LHCN-M2 (cell line): ENCODE results near the gene DPP6. TPM values are rescaled to one million over a fixed set of nuclear protein-coding genes. Genes with fewer than 3 reads are reported as not detected.
A peak's percentile ranks its signal among the peaks of the same experiment; 100 is the strongest.

Experiments
- DNase-seq: peaks from one replicate; pipeline ENCODE4 v3.0.0-alpha.2; 2012; ENCODE audit warnings: low read depth
- total RNA-seq: library from RNA; depleted of rRNA; stranded (reverse); fragments of >200 nt; gene quantifications from 2 replicates; pipeline ENCODE4 v1.2.3, GENCODE V29; 2014

Gene DPP6
- total RNA-seq, 1 experiment from 2014 or later = not detected

- no peak for DNase-seq
Observed at GRCh38 chr7:154804449-154804848, 752.3 kb downstream of the DPP6 start.

- DNase-seq = no peak
Observed at GRCh38 chr7:154812027-154812426, 759.8 kb downstream of the DPP6 start.

- peak; percentile 3 for DNase-seq
Observed at GRCh38 chr7:154817224-154817896, 765.2 kb downstream of the DPP6 start.

GRCh38 chr7:154827007-154827406 lies 774.8 kb downstream of the DPP6 start:
- DNase-seq = no peak

GRCh38 chr7:154832557-154833138 lies 780.5 kb downstream of the DPP6 start:
- no peak for DNase-seq

- DNase-seq = no peak
Observed at GRCh38 chr7:154836021-154836448, 783.8 kb downstream of the DPP6 start.

- no peak for DNase-seq
Observed at GRCh38 chr7:154837087-154837486, 784.9 kb downstream of the DPP6 start.

- no peak for DNase-seq
Observed at GRCh38 chr7:154837622-154838021, 785.4 kb downstream of the DPP6 start.

GRCh38 chr7:154840086-154840485 lies 787.9 kb downstream of the DPP6 start:
- no peak for DNase-seq

- DNase-seq = no peak
Observed at GRCh38 chr7:154841731-154842331, 789.6 kb downstream of the DPP6 start.

- peak; percentile 11 for DNase-seq
Observed at GRCh38 chr7:154842591-154842990, 790.4 kb downstream of the DPP6 start.

GRCh38 chr7:154843670-154844237 lies 791.6 kb downstream of the DPP6 start:
- no peak for DNase-seq

GRCh38 chr7:154844499-154844898 lies 792.3 kb downstream of the DPP6 start:
- DNase-seq = no peak

- no peak for DNase-seq
Observed at GRCh38 chr7:154844955-154845354, 792.8 kb downstream of the DPP6 start.

GRCh38 chr7:154848464-154848863 lies 796.3 kb downstream of the DPP6 start:
- no peak for DNase-seq

GRCh38 chr7:154852205-154852604 lies 800.0 kb downstream of the DPP6 start:
- no peak for DNase-seq

- no peak for DNase-seq
Observed at GRCh38 chr7:154853063-154853726, 801.0 kb downstream of the DPP6 start.

GRCh38 chr7:154853727-154854095 lies 801.5 kb downstream of the DPP6 start:
- DNase-seq = no peak

- no peak for DNase-seq
Observed at GRCh38 chr7:154854836-154855235, 802.6 kb downstream of the DPP6 start.

- DNase-seq = no peak
Observed at GRCh38 chr7:154855366-154855765, 803.2 kb downstream of the DPP6 start.

- no peak for DNase-seq
Observed at GRCh38 chr7:154856733-154857132, 804.5 kb downstream of the DPP6 start.

- no peak for DNase-seq
Observed at GRCh38 chr7:154857240-154857639, 805.0 kb downstream of the DPP6 start.
